NCI-H345 (cell line): Measurements from ENCODE around the gene RGS6.
A peak's percentile ranks its signal among the peaks of the same experiment; 100 is the strongest.
"Not testable (repeated sequence)": the region's sequence is repeated elsewhere in the genome, so short reads cannot be mapped to it uniquely, and the experiment has no call there.

ENCODE experiments used
- DNase-seq: peaks from one replicate; lab custom pipeline; 2025; lab: John Stamatoyannopoulos, UW

Gene RGS6

DNA sequence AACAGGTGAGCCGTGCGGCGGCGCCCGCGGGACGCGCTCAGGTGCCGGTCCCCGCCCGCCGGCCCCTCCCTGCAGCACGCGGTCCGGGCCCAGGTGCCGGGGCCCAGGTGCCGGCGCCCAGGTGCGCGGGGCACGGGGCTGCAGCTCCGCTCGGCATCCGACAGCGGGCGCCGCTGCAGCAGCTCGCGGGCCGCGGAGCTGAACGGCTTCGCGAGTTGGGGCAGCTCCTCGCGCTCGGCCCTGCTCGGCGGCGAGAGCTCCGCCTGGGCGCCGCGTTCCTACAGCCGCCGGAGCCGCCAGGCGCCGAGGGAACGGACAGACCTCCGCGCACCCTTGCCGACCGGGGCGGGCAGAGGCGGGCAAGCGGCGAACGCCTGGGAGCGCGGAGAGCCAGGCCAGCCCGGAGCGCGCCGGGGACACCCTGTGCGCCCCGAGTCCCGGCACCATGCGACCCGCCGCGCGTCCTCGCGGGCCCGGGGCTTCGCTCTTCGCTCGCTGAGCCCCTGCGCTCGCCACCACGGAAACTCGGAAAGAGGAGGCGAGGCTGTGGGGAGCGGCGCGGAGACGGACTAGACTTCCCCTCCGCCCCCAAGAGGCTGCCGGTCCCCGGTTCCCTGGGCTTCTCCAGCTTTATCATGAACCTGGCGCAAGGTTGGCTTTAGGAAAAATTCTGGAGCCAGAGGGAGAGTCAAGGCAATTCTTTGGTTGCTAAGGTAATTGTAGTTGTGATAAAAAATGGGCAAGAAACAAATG lies at the start of gene RGS6:
Gene RGS6, plus strand, starts transcription at position 201 of the 753 bp plus-strand sequence.
- peak; percentile 75 for DNase-seq

DNA sequence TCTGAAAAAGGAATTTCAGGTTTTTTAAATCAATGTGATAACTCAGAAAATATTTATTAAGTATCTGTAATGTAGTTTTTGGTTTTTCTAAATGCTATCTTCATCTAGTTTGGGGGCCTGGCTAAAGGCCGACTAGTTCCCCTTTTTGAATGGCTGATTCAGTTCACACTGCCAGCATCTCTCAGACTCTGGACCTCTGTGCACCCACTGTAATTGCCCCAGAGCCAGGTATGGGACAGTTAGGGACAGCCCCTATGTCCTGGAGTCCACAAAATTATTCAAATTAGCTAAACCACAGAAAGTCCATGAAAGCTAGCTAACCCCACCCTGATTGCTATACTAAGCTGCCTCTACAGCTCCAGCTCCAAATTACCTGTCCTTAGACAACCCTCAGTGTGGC lies 49.1 kb upstream of the RGS6 start:
- DNase-seq = no peak

DNA sequence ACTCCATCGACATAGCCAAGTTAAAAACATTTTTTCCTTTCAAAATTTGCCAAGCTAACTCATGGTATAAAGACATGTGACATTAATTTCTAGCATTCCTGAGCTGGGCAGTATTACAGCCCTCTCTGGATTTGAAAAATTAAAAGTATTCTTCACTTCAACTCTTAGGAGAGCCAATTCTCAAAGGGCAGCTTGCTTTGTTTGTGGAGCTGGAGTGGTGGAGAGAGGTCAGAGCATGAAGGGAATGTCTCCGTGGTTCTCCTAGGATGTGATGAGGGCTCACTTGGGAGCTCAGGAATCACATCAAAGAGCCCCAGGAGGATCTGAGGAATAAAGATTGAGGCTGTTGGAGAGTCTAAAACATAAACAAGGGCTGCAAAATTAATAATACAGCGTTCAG lies 46.9 kb upstream of the RGS6 start:
- DNase-seq = no peak

DNA sequence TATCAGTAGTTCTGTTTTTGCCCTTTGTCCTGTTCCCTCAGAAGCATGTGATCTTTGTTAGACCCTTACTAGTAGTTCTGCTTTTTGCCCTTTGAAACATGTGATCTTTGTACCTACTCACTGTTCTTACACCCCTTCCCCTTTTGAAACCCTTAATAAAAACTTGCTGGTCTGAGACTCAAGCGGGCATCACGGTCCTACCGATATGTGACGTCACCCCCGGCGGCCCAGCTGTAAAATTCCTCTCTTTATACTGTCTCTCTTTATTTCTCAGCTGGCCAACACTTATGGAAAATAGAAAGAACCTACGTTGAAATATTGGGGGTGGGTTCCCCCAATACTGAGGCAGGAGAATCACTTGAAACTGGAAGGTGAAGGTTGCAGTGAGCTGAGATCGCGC lies 44.4 kb upstream of the RGS6 start:
- DNase-seq = not testable (repeated sequence)

DNA sequence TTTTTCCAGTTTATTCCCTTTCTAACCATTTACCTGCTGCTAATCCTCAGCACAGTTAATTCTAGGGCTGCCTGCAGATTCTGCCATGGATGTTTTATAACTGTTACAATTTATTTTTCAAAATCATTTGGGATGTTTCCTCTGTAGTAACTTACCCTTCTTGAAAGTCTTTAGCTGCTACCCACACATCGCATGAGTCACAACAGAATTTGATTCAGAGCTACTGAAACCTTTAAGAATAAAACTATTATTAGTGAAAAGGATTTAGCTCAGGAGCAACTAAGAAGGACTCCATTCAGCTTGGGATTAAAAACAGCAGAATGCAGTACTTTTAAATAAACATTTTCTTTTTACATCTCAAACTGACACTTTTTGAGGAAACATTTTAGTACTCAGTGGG lies 41.7 kb upstream of the RGS6 start:
- no peak for DNase-seq

DNA sequence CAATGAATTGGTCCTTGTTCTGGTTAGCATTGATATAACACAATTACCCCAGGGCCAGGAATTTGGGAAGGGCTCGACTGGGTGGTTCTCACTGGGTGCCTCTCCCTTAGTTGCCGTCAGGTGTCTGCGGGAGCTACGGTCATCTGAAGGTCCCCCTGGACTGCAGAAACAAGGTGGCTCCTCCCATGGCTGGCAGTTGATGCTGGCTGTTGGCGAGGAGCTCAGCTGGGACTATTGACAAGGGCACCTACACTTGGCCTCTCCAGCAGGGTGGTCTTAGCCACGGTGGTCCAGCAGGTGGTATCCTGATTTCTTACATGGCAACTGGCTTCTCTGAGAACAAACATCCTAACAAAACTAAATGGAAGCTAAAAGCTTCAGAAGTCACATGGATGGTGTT lies 41.0 kb upstream of the RGS6 start:
- no peak for DNase-seq

DNA sequence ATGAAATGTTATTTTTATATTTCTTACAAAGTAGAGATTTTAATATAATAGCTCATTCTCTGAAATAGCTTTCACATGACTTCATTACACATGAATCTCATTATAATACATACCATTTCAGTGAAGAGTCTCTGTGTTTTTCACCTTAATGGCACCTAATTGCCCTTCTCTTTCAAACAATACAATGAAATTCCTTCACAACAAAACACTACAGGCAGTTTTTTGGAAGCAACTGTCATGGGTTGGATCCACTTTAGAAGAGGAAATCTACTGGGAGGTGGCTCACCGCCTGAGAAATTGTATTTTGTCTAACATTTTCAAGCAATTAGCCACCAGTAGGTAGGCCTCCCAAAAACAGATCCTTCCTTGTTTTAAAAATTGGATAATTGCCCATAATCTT lies 40.3 kb upstream of the RGS6 start:
- no peak for DNase-seq

DNA sequence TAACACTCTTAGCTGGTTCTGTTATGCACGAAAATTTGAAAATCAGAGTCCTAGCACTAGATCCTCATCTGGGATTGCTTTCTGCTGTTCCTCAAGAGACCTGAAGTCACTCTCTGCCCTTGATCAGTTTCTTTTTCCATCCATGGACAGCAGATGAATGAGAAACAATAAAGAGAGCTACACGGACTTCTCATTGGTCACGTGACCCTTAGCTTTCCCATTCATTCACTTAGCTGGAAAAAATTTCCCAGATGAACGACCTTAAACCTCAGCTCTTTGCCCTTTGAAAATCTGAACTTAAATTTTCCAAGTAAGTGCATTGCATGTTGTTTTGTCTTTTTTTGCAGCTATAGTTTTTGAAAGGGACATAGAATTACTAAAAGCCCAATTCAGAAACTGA lies 27.2 kb upstream of the RGS6 start:
- DNase-seq = no peak

DNA sequence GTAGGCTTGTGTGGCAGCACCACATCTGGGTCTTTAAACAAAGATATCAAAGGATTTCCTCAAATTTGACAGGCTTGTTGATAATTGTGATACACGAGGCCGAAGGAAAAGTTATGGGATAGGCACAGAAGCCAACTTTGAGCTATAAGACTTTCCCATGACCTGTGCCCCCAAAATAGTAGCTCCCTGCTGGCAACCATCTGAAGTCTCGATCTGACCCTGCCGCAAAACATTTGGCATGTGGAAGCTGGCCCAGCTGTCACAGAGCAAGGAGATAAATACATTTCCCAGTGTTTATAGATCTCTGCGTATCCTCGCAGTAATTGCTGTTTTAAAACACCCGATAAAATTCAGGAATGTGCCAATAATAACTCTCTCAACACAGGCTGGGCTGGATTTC lies 26.4 kb upstream of the RGS6 start:
- DNase-seq = no peak

DNA sequence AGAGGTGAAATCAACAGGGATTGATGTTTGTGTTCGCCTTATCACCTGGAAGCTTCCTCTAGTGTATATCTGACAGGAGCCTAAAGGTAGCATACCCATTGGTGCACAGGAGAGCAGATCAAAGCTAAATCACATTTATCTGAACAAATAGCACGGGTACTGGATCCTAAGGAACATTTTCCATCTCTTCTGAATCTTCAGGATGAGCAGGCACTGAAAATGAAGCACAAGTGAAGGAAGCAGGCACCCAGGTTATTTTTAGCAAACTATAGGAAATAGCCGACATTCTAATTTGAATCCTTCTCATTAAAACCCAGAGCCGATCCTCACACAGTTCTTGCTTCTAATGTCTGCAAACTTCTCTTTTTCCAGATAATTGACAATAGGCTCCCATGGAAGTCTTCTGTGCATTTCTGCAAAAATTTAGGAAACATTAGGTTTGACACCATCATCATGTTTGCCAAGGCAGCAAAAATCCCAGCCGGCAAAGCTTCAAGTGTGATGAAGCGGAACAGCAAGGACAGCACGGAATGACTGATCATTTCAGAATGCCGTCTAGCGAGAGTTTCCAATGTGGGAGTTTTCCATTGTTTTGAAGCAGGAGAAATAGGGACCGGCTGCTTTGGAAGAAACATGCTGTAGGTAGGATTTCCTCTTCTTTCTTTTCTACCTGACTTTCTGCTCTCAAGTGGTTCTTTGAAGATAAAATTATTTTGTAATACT lies 24.3 kb upstream of the RGS6 start:
- DNase-seq = no peak

DNA sequence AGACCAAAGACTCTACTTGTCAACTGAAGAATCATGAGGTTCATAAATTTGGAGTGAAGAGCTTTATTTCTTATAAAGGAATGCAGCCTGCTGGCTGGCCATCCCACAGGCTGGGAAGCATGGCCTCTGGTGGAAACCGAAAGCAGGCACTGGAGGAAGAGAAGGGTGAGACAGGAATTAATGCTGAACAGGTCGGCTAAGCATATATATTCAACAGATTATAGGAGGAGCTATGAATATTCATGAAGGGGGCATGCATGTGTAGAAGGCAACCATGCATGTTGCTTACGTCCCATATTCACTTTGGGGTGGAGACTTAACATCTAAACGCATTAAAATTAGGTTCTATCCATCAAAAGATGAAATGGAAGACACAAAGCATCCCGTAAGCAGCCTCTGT lies 20.6 kb upstream of the RGS6 start:
- DNase-seq = no peak

DNA sequence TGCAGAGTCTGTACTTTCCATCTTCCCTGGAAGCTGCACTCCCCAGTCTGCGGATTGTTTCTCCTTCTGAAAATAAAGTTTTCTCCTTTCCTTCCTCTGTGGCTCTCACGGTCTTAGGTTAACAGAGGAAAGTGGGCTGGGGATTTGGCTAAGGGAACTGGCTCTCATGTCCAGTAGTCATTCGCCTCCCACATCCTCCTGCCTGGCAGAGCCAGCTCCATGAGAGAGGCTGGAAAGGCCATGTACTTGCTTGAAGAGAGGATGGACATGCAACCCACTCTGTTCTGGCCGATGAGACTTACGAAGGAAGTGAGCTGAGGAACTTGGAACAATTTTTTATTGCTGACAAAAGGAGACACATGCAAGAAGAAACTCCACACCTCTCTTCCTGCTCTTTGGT lies 18.9 kb upstream of the RGS6 start:
- no peak for DNase-seq

DNA sequence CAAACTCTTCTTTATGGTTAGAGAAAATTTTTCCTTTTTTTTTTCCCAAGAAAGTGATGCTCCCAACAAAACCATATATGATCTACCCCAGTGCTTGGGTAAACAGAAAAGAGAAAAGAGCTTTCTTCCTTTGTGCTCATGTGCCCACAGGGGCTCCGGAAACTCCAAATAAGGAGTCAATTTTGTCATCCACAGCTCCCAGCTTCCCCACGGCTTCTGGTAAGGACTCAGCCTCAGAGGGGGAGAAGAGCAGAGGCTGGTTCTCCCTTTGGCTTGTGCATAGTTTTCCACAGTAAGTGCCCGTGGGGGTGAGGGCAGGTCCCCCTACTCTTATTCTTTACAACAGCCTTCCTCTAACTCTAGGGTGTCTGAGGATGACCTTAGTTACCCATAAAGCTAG lies 13.3 kb upstream of the RGS6 start:
- DNase-seq = peak; percentile 46

DNA sequence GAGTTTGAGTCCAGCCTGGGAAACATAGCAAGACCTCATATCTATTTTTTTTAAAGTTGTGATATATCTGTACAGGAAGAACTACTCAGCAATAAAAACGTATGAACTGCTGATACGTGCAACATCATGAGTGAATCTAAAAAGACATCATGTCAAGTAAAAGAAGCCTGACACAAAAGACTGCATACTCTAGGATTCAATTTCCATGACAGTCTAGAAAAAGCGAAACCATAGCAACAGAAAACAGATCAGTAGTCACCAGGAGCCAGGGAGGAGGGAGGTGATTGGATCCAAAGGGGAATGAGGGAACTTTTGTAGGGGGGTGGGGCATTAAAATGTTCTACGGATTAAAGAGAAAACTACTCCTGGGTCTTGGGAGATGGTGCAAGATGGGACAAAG lies 8.7 kb upstream of the RGS6 start:
- DNase-seq = no peak

DNA sequence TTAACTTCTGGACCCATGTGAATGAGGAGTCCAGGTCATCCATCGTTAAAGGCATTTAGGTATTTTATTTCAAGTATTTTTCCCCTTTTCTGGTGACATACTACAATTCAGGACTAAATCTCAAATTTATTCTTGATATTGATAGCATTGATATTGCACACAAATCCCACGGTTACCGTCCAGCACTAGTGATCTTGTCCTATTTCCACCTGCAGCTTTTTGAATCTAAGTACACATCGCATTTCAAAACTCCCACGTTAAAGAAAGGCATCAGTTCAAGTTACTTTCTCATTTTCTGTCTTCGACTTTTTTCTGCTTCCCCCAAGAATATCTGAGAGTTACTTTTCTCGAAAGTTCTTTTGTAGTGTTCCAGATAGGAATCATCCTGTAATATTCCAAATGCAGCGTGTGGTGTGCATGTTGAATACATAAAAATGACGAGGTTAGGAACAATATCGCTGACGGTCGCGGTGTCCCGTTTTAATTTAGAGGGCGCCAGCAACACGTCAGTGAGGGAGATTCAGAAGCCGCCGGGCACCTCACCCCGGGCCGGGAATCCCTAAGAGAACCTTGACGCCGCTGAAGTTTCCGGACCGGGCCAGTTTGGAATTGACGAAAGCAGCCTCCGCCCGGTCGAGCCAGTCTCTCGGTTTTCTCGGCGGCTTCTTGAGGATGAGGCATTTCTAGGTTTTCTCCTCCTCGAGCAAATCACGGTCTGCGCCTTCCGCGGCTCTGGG lies 569 bp upstream of the RGS6 start:
- DNase-seq = peak; percentile 59

DNA sequence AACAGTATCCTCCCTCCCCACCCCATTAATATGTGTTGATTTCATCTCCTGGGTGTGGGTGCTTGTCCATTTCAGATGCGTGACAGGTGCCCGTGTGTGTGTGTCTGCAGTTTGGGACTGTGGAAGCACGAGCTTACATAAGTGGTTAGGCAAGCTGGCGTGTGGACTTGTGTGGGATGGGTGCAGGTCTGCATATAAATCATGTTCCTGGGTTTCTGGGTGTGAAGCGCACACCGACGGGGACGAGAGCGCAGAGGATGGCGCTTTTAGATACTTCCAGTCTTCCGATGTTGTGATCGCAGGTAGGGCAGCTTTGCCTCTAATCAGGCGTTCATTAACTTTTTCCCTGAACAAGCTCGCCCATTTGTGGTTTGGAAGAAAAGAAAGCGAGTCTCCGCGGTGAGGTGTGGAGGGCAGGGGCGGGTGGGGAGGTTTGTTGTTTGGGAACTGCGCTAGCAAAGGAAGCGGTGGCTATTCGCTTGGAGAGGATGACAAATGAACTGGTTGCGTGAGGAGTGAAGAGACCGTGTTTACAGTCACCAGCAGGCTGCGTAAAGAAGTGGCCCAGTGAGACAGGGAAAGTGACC lies 865 bp downstream of the RGS6 start:
- DNase-seq = peak; percentile 57

DNA sequence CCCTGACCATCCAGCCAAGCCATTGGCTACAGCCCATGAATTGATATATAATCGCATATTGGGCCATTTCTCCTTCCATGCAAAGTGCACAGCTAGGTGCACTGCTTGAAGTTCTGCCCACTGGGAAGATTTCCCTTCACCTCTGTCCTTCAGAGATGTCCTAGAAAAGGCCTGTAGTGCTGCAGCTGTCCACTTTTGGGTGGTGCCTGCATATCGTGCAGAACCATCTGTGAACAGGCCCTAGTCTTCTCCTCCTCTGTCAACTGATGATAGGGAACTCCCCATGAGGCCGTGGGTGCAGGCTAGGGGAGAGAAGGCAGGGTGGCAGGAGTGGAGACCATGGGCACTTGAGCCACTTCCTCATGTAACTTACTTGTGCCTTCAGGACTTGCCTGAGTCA lies 6.0 kb downstream of the RGS6 start:
- DNase-seq = not testable (repeated sequence)

DNA sequence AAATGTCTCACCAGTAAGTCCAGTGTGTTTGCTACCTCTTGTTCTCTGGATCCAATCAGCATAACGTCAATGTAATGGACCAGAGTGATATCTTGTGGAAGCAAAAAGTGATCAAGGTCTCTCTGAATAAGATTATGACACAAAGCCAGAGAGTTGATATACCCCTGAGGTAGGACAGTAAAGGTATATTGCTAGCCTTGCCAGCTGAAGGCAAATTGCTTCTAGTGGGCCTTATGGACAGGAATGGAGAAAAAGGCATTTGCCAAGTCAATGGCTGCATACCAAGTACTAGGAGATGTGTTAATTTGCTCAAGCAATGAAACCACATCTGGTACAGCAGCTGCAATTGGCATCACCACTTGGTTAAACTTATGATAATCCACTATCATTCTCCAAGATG lies 7.1 kb downstream of the RGS6 start:
- DNase-seq = not testable (repeated sequence)

DNA sequence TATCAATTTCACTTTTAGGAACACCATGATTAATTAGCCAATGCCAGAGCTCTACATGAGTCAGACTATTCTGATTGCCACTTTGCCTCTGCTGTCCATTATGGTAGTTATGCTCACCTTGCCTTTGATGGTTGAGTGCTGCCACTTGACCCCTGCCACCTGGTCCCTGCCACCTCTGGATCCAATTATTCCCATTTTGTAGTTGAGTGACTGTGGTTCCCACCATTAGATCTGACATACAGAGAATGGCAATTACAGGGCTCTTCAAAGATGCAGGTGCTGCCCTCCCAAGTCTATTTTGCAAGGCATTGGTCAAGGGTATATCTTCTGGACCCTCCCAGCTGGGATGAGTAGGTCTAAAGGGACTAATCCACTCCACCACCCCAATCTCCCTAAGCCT lies 8.3 kb downstream of the RGS6 start:
- not testable (repeated sequence) for DNase-seq

DNA sequence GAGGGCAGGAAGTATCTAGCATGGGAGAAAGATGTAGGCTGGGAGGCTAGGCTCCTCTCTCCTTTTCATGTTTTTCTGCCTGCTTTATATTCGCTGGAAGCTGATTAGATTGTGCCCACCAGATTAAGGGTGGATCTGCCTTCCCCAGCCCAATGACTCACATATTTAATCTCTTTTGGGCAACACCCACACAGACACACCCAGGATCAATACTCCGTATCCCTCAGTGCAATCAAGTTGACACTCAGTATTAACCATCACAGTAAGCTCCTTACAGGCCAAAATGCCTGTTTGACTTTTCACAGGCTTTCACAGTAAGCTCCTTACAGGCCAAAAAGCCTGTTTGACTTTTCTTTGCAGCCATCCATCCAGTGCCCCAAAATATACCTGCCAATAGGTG lies 9.4 kb downstream of the RGS6 start:
- not testable (repeated sequence) for DNase-seq

DNA sequence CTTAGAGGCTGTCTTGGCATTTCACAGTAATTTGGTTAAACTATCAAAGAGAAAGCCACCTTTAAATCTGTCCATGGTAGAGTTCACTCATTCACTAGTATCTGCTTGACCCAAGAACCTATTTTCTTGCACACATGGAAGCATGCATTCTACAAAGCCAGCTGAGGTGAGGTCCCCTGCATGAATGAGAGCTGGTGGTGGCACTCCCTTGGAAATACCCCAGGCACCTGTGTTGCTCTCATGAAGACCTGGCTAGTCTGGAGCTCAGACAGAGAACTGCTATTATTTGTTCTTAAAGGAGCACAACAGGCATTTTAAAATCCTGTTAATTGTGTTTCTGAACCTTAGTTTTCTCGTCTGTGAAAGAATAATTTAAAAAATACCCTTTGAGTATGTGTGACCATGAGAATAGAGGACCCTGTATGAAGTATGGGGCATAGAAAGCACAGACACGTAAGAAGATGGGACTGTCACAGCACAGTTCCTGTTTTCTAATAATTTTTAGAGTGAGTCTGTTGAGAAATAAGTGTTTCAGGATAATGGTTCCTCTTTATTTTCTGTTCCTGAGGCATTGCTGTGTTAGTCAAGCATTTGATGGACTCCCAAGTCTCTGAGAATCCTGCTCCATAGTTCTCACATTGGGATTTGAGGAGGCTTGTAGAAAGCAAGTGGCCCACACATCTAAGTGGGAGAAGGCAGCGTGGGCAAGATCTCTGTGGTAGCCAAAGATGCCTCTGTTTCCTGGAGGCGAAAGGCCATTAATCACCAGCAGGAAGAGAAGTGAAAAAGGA lies 10.9 kb downstream of the RGS6 start:
- no peak for DNase-seq

DNA sequence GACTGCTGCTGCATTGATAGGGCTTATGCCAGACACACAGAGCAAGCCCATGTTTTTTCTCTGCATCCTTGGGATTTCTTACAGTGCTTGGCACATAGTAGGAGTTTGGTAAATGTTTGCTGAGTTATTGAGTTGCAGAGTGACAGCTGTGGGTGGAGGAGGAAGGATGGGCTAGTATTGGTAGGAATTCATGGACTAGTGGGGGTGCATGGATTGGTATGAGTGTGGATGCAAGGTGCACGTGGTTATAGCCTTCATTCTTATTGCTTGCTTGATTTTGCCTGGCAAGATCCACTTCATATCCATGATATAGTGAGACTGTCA lies 11.4 kb downstream of the RGS6 start:
- no peak for DNase-seq
